Activated naive CD4-positive, alpha-beta T cell treated with anti-CD3 and anti-CD28 coated beads, Interleukin-2, amount 50 U/mL, for 72 hours (primary cell): ENCODE results near the gene SCN10A. TPM values are rescaled to one million over a fixed set of nuclear protein-coding genes. Genes with fewer than 3 reads are reported as not detected.
A peak's percentile ranks its signal among the peaks of the same experiment; 100 is the strongest.

Experiments
- ATAC-seq, 2 donors: fragments of 150-1000 bp; cut with Tn5 transposase; 2 replicates each; pipeline ENCODE4 v1.10.0; 2021; ENCODE audit warnings: mild to moderate bottlenecking in 2 of 2, moderate library complexity in 2 of 2
- DNase-seq, 2 donors: peaks; one replicate each; pipeline ENCODE4 v3.0.0; 2021 to 2022; ENCODE audit warnings: low spot score in 2 of 2
- H3K27ac Mint-ChIP-seq, 2 donors: one replicate each; pipeline ENCODE4 v1.8.0; 2022; ENCODE audit warnings: mild to moderate bottlenecking in 2 of 2, mixed read lengths in 2 of 2
- H3K36me3 Mint-ChIP-seq, 2 donors: one replicate each; pipeline ENCODE4 v1.8.0; 2022; ENCODE audit warnings: mixed read lengths in 2 of 2
- H3K9me3 Mint-ChIP-seq, 2 donors: one replicate each; pipeline ENCODE4 v1.8.0; 2022; ENCODE audit warnings: mixed read lengths in 2 of 2
- total RNA-seq, 2 donors: library from RNA; stranded (reverse); gene quantifications; one replicate each; pipeline ENCODE4 v1.2.3, GENCODE V29; 2022

SCN10A gene
- total RNA-seq, 2 donors from 2014 or later: not detected

DNA sequence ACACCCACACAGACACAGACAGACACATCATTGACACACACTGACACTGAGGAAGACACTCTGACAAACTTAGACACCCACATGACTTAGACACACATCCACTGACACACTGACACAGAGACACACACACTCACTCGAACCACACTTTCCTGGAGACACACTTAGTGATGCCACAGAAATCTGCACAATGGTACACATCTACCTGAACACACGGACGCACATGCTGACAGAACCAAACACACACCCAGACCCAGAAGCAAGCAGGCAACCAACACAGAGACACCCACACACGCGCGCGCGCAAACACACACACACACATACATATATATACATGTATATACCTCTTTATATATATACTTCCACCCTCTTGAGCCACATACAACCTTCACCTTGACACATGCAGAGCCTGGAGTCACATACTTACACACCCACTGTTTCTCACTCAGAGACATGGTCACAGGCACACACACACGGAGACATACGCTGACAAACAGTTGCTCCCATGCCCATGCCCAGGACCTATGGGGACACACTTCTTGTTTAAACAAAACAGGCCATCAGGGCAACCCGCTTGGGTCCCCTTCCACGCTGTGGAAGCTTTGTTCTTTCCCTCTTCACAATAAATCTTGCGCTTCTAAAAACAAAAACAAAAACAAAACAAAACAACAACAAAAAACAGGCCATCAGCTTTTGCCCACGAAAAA is 165.6 kb downstream of the SCN10A start:
- DNase-seq (peak in 1 of 2 donors; percentile 13), ATAC-seq (no peak)
- no peak overlapping the region for H3K27ac Mint-ChIP-seq
- H3K9me3 Mint-ChIP-seq: no peaks in the 10 kb centered on the region
- no peaks in the 10 kb centered on the region for H3K36me3 Mint-ChIP-seq

DNA sequence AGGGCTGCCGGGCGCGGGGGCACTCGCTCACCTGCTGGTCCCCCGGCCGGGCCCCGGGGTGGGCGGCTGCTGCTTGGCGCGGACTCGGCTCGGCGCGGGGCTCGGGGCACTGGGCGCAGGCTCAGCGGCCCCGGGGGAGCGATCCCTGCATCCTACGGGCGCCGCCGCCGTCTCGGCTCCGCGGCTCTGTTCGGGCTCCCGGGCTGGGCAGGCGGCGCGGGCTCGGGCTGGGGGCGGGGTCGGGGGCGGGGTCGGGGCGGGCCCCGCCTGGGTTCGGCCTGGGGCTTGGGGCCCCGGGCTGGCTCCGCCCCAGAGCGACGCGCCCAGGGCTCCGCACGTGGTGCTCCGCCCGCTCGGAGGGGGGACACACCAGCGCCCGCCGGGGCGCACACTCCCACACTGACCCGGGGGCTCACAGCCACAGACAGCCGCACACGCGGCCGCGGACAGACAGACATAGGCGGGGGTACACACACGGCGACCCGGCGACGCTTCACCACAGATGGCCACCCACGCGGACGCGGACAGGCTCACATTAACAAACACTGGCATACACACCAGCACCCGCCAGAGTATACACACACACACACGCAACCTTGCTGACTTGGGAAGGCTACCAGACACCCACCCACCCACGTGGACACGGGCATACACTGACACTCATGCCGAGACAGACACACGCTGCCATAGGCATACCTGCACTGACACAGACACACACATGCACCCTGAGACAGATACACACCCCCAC is 166.3 kb downstream of the SCN10A start, which contains the start of gene SCN5A:
Gene SCN5A, minus strand, starts transcription at position 188 of the 748 bp plus-strand sequence. CDS start 16,380 bp downstream, outside the sequence.
- DNase-seq (peak in 1 of 2 donors; percentile 54), ATAC-seq (peak; percentile 81 to 91)
- no peaks in the 10 kb centered on the region for H3K9me3 Mint-ChIP-seq
- H3K36me3 Mint-ChIP-seq: no peaks in the 10 kb centered on the region
- no peak within 1 kb of the TSS for H3K27ac Mint-ChIP-seq

DNA sequence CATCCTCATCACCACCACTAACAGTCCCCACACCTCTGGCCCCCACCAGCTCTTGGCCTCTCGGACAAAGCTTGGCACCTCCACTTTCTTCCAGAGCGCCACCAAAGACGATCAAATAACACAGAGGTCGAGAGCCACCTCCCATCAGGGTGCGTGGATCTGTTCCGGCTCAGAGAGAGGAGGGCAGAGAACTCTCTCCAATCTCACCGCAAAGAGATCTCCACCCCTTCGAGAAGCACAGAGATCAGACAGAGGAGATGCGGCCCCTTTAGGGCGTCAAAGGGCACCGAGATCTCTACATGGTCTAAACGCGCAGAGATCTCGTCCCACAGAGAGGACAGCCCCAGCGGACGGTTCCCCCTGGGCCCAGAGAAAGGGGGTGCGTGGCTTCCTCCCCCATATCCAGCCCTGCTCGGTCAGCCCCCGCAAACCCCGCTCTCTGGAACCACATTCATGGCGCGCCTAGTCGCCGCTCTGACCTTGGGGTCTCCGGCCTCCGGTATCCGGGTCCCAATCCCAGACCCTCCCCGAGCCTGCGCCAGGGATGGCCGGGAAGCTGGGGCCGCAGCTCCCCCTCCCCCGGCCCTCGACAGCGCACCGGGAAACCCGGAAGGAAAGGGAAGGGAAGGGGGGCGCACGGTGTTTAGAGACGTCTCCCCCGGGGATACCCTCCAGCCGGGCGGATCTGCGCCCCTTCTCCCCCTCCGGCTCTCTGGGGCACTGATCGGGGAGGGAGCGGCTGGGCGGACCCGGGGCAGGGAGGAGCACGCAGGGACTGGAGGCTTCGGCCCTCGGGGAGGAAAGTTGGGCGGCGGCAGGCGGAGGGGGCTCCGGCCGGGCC is 167.1 kb downstream of the SCN10A start:
- Mint-ChIP-seq H3K9me3 (no peaks in the 10 kb centered on the region), H3K36me3 (no peaks in the 10 kb centered on the region), H3K27ac (no peak overlapping the region)
- peak in 1 of 2 donors; percentile 14 for ATAC-seq
- DNase-seq: no peak

DNA sequence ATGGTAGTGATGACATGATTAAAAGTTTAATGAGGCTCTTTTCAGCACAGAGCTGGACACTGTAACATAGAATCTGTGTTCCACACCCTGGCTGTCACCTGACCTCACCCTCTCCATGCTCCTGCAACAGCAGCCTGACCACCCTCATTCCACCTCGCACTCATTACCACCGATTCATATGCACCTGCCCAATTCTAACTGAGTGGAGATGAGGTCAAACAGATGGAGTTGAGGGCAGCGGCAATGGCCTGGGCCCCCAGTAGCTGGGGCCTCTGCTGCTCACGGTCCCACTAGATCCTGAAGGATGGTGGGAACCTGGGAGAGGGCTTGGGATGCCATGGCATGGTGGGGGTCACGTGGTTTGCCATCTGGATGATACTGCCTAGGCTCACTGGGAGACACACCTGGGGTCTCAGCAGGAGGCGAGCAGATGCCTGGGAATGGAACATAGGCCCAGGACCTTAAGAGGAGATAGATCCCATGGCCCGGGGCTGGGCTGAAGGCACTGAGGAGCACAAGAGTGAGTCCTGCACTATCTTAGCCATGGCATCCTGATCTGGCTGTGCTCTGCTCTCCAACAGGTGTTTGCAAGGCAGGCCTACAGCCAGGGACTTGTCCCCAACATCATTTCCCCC is 167.9 kb downstream of the SCN10A start:
- no peaks in the 10 kb centered on the region for H3K9me3 Mint-ChIP-seq
- no peak overlapping the region for H3K27ac Mint-ChIP-seq
- ATAC-seq: no peak

DNA sequence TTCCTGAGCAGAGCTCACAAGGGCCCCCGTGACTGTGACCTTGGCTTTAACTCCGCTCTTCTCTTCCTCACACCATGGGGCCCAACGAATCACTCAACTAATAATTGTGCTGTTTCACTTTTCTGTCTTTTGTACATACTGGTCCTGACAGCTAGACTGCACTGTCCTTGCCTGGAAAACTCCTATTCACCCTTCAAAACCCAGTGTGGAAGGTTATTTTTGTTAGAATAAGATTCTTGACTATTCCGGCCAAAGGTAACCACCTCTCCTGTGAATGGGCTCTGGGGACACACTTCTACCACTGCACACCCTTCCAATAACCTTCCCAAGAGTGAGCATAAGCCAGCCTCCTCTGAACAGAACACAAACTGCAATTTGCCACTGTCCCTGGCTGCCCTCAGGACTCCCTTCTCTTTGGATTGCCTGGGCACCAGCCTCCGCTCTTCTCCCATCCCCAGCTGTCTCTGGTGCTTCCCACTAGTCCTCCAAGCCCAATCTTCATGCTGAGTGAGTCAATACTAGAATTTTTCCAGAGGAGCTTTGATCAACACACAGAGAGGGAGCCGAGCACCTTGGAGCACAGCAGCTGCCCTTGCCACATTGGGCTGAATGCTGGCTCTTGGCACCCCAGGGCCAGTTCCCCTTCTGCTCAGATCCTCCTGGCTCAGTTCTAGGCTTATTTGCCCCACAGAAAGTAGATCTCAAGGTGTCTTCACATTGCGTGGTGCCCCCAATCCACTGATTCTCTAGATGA is 168.6 kb downstream of the SCN10A start:
- no peaks in the 10 kb centered on the region for H3K36me3 Mint-ChIP-seq
- no peaks in the 10 kb centered on the region for H3K9me3 Mint-ChIP-seq
- DNase-seq (no peak), ATAC-seq (no peak)
- H3K27ac Mint-ChIP-seq: no peak overlapping the region

More for the DNA sequence above, 167.9 kb downstream of the SCN10A start:
- H3K36me3 Mint-ChIP-seq: no peaks in the 10 kb centered on the region
- DNase-seq: no peak

Other genes with a start within 250 kb of the SCN10A start
- gene SCN5A, start 166.5 kb downstream of the SCN10A start, total RNA-seq: under 1 TPM; 0.18 to 0.66 TPM
- under 1 TPM; 0.09 to 0.21 TPM for gene SCN11A, start 235.7 kb upstream of the SCN10A start, total RNA-seq
- gene WDR48, start 235.8 kb upstream of the SCN10A start, total RNA-seq: 10 to 100 TPM; 39.2 to 51.8 TPM